K562 (cell line): ENCODE data around the gene CABLES1. TPM values are rescaled to one million over a fixed set of nuclear protein-coding genes. Genes with fewer than 3 reads are reported as not detected.

Experiments used
- BACH1 ChIP-seq: fragments of 200-800 bp; sonication (Bioruptor generic); IDR thresholded peaks from 2 replicates; pipeline ENCODE4 v1.6.1; 2016; ENCODE audit warnings: missing genetic modification characterization, missing compliant biosample characterization
- CC2D1A ChIP-seq: fragments of 450-650 bp; IDR thresholded peaks from 2 replicates; pipeline ENCODE4 v1.6.1; 2017; ENCODE audit warnings: mild to moderate bottlenecking
- HDAC6 ChIP-seq: IDR thresholded peaks from 2 replicates; pipeline ENCODE4 v1.6.1; 2012; ENCODE audit warnings: low read depth, mild to moderate bottlenecking, control low read depth, inconsistent platforms, low read length, moderate library complexity
- JUN ChIP-seq, 2 experiments: sonication (generic) in 1 of 2; formaldehyde crosslinking in 1 of 2; IDR thresholded peaks; 2 replicates each; pipeline versions ENCODE4 v1.6.1 to v1.8.0; 2012 to 2022; ENCODE audit warnings: borderline replicate concordance in 2 of 2, mild to moderate bottlenecking in 2 of 2, improper control_type of control experiment in 1 of 2, low read depth in 1 of 2, low read length in 1 of 2, missing genetic modification reagents in 1 of 2
- NBN ChIP-seq: fragments of 450-650 bp; IDR thresholded peaks from 2 replicates; pipeline ENCODE4 v1.6.1; 2016; ENCODE audit warnings: low read depth, mild to moderate bottlenecking
- OTX1 ChIP-seq: fragments of 450-650 bp; formaldehyde crosslinking; IDR thresholded peaks from 2 replicates; pipeline ENCODE4 v1.4.0; 2022; ENCODE audit warnings: mild to moderate bottlenecking
- PURB ChIP-seq: sonication (generic); formaldehyde crosslinking; IDR thresholded peaks from 2 replicates; pipeline ENCODE4 v1.9.0; 2021; ENCODE audit warnings: low read depth, mild to moderate bottlenecking, missing genetic modification reagents
- RB1 ChIP-seq: fragments of 450-650 bp; IDR thresholded peaks from 2 replicates; pipeline ENCODE4 v1.6.1; 2017; ENCODE audit warnings: low read depth, mild to moderate bottlenecking
- RBFOX2 ChIP-seq: fragments of 200-400 bp; formaldehyde crosslinking; IDR thresholded peaks from 2 replicates; pipeline ENCODE4 v1.6.1; 2017; ENCODE audit warnings: low read depth, mild to moderate bottlenecking, low read length, moderate library complexity
- SAFB ChIP-seq: fragments of 200-400 bp; formaldehyde crosslinking; IDR thresholded peaks from 2 replicates; pipeline ENCODE4 v1.6.1; 2017; ENCODE audit warnings: low read depth, low read length, borderline replicate concordance
- TCF7L2 ChIP-seq: fragments of 150-350 bp; IDR thresholded peaks from 2 replicates; pipeline ENCODE4 v1.6.1; 2016; ENCODE audit warnings: low read depth, mild to moderate bottlenecking, low read length, moderate library complexity
- ZNF699 ChIP-seq: fragments of 250-450 bp; sonication (Bioruptor Pico); IDR thresholded peaks from 2 replicates; pipeline ENCODE4 v1.8.0; 2021; ENCODE audit warnings: mild to moderate bottlenecking, moderate library complexity; ENCODE audit not compliant: insufficient replicate concordance
- polyA plus RNA-seq, 8 experiments: library from polyadenylated mRNA; depleted of rRNA in 4 of 8; stranded (reverse) in 5 of 8; unstranded in 3 of 8; fragments of >200 nt; fragmentation: Nextera tagmentation in 2 of 8; fragmentation: Illumina TruSeq in 1 of 8; extraction: Ambion mirVana in 2 of 8; extraction: Trizol in 1 of 8; gene quantifications; 2 replicates each; pipeline versions ENCODE4 v1.2.1 to v1.2.3, GENCODE V29; 2011 to 2014; ENCODE audit warnings: inconsistent platforms in 1 of 8, missing spikeins in 1 of 8
- total RNA-seq, 7 experiments: library from RNA; depleted of rRNA in 6 of 7; stranded (reverse); fragments of >200 nt in 6 of 7; fragmentation: Illumina TruSeq in 2 of 7; extraction: Trizol in 2 of 7; gene quantifications; 2 replicates each; pipeline versions ENCODE4 v1.2.1 to v1.2.3, GENCODE V29; 2011 to 2021; ENCODE audit warnings: low replicate concordance in 1 of 7
- TF ChIP-seq, protein P1 (sequence below): fragments of 200-800 bp; sonication (Bioruptor generic); IDR thresholded peaks from 2 replicates; pipeline ENCODE4 v1.6.1; 2017; ENCODE audit warnings: missing genetic modification characterization, missing compliant biosample characterization
- TF ChIP-seq, protein P2 (sequence below): sonication (generic); formaldehyde crosslinking; IDR thresholded peaks from 2 replicates; pipeline ENCODE4 v1.9.0; 2022; ENCODE audit warnings: mild to moderate bottlenecking, missing genetic modification reagents
- TF ChIP-seq, protein P3 (sequence below): fragments of 450-650 bp; IDR thresholded peaks from 2 replicates; pipeline ENCODE4 v1.6.1; 2018; ENCODE audit warnings: mild to moderate bottlenecking, low read depth; ENCODE audit not compliant: partially characterized antibody
- TF ChIP-seq, protein P4 (sequence below): fragments of 250-450 bp; sonication (Bioruptor Pico); IDR thresholded peaks from 2 replicates; pipeline ENCODE4 v1.4.0; 2020; ENCODE audit warnings: mild to moderate bottlenecking, moderate library complexity
- TF ChIP-seq, protein P5 (sequence below): fragments of 250-450 bp; sonication (Bioruptor Pico); IDR thresholded peaks from 2 replicates; pipeline ENCODE4 v1.5.0; 2020; ENCODE audit warnings: mild to moderate bottlenecking, borderline replicate concordance

The CABLES1 gene
- total and polyA plus RNA-seq, 9 of the 15 experiments (the other 6 are each of a cell fraction or from before 2014, with no cell fraction given): 0.04 to 0.10 (median 0.06) TPM; not detected in 3

GRCh38 chr18:23231340-23232021 is 96.2 kb downstream of the CABLES1 start (continued):
- TF ChIP-seq, protein P1, sequence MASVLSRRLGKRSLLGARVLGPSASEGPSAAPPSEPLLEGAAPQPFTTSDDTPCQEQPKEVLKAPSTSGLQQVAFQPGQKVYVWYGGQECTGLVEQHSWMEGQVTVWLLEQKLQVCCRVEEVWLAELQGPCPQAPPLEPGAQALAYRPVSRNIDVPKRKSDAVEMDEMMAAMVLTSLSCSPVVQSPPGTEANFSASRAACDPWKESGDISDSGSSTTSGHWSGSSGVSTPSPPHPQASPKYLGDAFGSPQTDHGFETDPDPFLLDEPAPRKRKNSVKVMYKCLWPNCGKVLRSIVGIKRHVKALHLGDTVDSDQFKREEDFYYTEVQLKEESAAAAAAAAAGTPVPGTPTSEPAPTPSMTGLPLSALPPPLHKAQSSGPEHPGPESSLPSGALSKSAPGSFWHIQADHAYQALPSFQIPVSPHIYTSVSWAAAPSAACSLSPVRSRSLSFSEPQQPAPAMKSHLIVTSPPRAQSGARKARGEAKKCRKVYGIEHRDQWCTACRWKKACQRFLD: no peak; the same call in 1 of the 2 replicates
- TF ChIP-seq, protein P2, sequence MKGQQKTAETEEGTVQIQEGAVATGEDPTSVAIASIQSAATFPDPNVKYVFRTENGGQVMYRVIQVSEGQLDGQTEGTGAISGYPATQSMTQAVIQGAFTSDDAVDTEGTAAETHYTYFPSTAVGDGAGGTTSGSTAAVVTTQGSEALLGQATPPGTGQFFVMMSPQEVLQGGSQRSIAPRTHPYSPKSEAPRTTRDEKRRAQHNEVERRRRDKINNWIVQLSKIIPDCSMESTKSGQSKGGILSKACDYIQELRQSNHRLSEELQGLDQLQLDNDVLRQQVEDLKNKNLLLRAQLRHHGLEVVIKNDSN (CRISPR knock-in tag): peak; percentile 56; the same call in 1 of the 2 replicates
- TF ChIP-seq CC2D1A (no peak), BACH1 (tag) (peak; percentile 33; the same call in 1 of the 2 replicates), RBFOX2 (no peak), PURB (CRISPR knock-in tag) (no peak), RB1 (no peak), ZNF699 (CRISPR knock-in tag) (no peak), JUN (IDR thresholded peaks at IDR 0.05; ENCODE audit: borderline replicate concordance, low read depth, low read length) (peak; percentile 59; the same call in 1 of the 2 replicates), JUN (CRISPR knock-in tag; IDR thresholded peaks at IDR 0.05; ENCODE audit: borderline replicate concordance) (no peak), TCF7L2 (no peak), NBN (no peak), SAFB (no peak), HDAC6 (no peak), OTX1 (CRISPR knock-in tag) (no peak)
- TF ChIP-seq, protein P3, sequence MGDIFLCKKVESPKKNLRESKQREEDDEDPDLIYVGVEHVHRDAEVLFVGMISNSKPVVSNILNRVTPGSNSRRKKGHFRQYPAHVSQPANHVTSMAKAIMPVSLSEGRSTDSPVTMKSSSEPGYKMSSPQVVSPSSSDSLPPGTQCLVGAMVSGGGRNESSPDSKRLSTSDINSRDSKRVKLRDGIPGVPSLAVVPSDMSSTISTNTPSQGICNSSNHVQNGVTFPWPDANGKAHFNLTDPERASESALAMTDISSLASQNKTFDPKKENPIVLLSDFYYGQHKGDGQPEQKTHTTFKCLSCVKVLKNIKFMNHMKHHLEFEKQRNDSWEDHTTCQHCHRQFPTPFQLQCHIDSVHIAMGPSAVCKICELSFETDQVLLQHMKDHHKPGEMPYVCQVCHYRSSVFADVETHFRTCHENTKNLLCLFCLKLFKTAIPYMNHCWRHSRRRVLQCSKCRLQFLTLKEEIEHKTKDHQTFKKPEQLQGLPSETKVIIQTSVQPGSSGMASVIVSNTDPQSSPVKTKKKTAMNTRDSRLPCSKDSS: no peak
- TF ChIP-seq, protein P4, sequence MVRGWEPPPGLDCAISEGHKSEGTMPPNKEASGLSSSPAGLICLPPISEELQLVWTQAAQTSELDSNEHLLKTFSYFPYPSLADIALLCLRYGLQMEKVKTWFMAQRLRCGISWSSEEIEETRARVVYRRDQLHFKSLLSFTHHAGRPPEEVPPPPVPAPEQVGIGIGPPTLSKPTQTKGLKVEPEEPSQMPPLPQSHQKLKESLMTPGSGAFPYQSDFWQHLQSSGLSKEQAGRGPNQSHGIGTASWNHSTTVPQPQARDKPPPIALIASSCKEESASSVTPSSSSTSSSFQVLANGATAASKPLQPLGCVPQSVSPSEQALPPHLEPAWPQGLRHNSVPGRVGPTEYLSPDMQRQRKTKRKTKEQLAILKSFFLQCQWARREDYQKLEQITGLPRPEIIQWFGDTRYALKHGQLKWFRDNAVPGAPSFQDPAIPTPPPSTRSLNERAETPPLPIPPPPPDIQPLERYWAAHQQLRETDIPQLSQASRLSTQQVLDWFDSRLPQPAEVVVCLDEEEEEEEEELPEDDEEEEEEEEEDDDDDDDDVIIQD (CRISPR knock-in tag): no peak
- TF ChIP-seq, protein P5, sequence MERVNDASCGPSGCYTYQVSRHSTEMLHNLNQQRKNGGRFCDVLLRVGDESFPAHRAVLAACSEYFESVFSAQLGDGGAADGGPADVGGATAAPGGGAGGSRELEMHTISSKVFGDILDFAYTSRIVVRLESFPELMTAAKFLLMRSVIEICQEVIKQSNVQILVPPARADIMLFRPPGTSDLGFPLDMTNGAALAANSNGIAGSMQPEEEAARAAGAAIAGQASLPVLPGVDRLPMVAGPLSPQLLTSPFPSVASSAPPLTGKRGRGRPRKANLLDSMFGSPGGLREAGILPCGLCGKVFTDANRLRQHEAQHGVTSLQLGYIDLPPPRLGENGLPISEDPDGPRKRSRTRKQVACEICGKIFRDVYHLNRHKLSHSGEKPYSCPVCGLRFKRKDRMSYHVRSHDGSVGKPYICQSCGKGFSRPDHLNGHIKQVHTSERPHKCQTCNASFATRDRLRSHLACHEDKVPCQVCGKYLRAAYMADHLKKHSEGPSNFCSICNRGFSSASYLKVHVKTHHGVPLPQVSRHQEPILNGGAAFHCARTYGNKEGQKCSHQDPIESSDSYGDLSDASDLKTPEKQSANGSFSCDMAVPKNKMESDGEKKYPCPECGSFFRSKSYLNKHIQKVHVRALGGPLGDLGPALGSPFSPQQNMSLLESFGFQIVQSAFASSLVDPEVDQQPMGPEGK (CRISPR knock-in tag): no peak
